Liver (tissue), 9 donors: ENCODE measurements around the gene SMIM1. TPM values are rescaled to one million over a fixed set of nuclear protein-coding genes. Genes with fewer than 3 reads are reported as not detected.

ENCODE experiments used
- DNase-seq: peaks from one replicate; pipeline ENCODE4 v3.0.0-alpha.2; 2017; ENCODE audit warnings: low spot score
- H3K27ac ChIP-seq, 2 donors: one replicate each; pipeline ENCODE4 v1.7.0; 2013; ENCODE audit warnings: inconsistent platforms in 2 of 2, low read length in 2 of 2, control low read depth in 1 of 2, low read depth in 1 of 2, mild to moderate bottlenecking in 1 of 2
- H3K27me3 ChIP-seq, 4 donors: one replicate each; pipeline versions ENCODE4 v1.6.1 to v1.7.0; 2013; ENCODE audit warnings: low read length in 3 of 4, inconsistent platforms in 1 of 4, mild to moderate bottlenecking in 1 of 4, moderate library complexity in 1 of 4; ENCODE audit not compliant: control insufficient read depth in 4 of 4, insufficient read depth in 4 of 4
- H3K36me3 ChIP-seq, 4 donors: one replicate each; pipeline versions ENCODE4 v1.6.1 to v1.7.0; 2013; ENCODE audit warnings: low read length in 3 of 4, mild to moderate bottlenecking in 3 of 4, low read depth in 1 of 4, moderate library complexity in 1 of 4; ENCODE audit not compliant: control insufficient read depth in 4 of 4, insufficient read depth in 3 of 4
- H3K4me1 ChIP-seq, 4 donors: one replicate each; pipeline versions ENCODE4 v1.6.1 to v1.7.0; 2013; ENCODE audit warnings: low read length in 3 of 4, mild to moderate bottlenecking in 3 of 4, moderate library complexity in 1 of 4; ENCODE audit not compliant: control insufficient read depth in 4 of 4, insufficient read depth in 4 of 4
- H3K4me3 ChIP-seq, 3 donors: one replicate each; pipeline versions ENCODE4 v1.6.1 to v1.7.0; 2013; ENCODE audit warnings: low read length in 3 of 3, control low read depth in 1 of 3, low read depth in 1 of 3, mild to moderate bottlenecking in 1 of 3
- H3K9ac ChIP-seq, 2 donors: one replicate each; pipeline ENCODE4 v1.7.0; 2013; ENCODE audit warnings: low read length in 2 of 2, mild to moderate bottlenecking in 2 of 2, moderate library complexity in 2 of 2, control low read depth in 1 of 2, low read depth in 1 of 2
- H3K9me3 ChIP-seq, 4 donors: one replicate each; pipeline versions ENCODE4 v1.6.1 to v1.7.0; 2013; ENCODE audit warnings: low read length in 3 of 4; ENCODE audit not compliant: control insufficient read depth in 4 of 4
- CTCF ChIP-seq: fragments of 150-350 bp; IDR thresholded peaks from 2 replicates; pipeline ENCODE4 v1.5.1; 2017; ENCODE audit warnings: improper control_type of control experiment, low read depth, low read length; ENCODE audit not compliant: missing input control
- EGR1 ChIP-seq, 2 donors: IDR thresholded peaks; 2 replicates each; pipeline ENCODE4 v1.6.1; 2016 to 2018; ENCODE audit warnings: antibody characterized with exemption in 2 of 2, low read depth in 2 of 2
- FOXA1 ChIP-seq: IDR thresholded peaks from 2 replicates; pipeline ENCODE4 v1.6.1; 2016; ENCODE audit warnings: antibody characterized with exemption
- FOXA2 ChIP-seq: IDR thresholded peaks from 2 replicates; pipeline ENCODE4 v1.6.1; 2016; ENCODE audit warnings: antibody characterized with exemption
- GABPA ChIP-seq, 2 donors: IDR thresholded peaks in 1 of 2; conservative IDR thresholded peaks in 1 of 2; 2 replicates each; pipeline ENCODE4 v1.6.1; 2016; ENCODE audit warnings: antibody characterized with exemption in 2 of 2, mild to moderate bottlenecking in 1 of 2, moderate library complexity in 1 of 2
- HNF4A ChIP-seq, 2 donors: conservative IDR thresholded peaks; 2 replicates each; pipeline ENCODE4 v1.6.1; 2016; ENCODE audit warnings: antibody characterized with exemption in 2 of 2, mild to moderate bottlenecking in 2 of 2
- HNF4G ChIP-seq: IDR thresholded peaks from 2 replicates; pipeline ENCODE4 v1.6.1; 2016; ENCODE audit warnings: antibody characterized with exemption
- JUND ChIP-seq, 2 donors: IDR thresholded peaks; 2 replicates each; pipeline ENCODE4 v1.6.1; 2016; ENCODE audit warnings: antibody characterized with exemption in 2 of 2
- MAX ChIP-seq: IDR thresholded peaks from 2 replicates; pipeline ENCODE4 v1.6.1; 2016; ENCODE audit warnings: antibody characterized with exemption
- NR2F2 ChIP-seq: IDR thresholded peaks from 2 replicates; pipeline ENCODE4 v1.6.1; 2016; ENCODE audit warnings: antibody characterized with exemption
- RAD21 ChIP-seq, 2 donors: IDR thresholded peaks; 2 replicates each; pipeline ENCODE4 v1.6.1; 2016; ENCODE audit warnings: antibody characterized with exemption in 2 of 2, mild to moderate bottlenecking in 2 of 2
- REST ChIP-seq: IDR thresholded peaks from 2 replicates; pipeline ENCODE4 v1.6.1; 2016; ENCODE audit warnings: antibody characterized with exemption, mild to moderate bottlenecking
- RXRA ChIP-seq, 2 donors: IDR thresholded peaks; 2 replicates each; pipeline ENCODE4 v1.6.1; 2017 to 2018; ENCODE audit warnings: antibody characterized with exemption in 2 of 2, mild to moderate bottlenecking in 1 of 2
- SP1 ChIP-seq: IDR thresholded peaks from 2 replicates; pipeline ENCODE4 v1.6.1; 2018; ENCODE audit warnings: antibody characterized with exemption, mild to moderate bottlenecking
- TAF1 ChIP-seq: conservative IDR thresholded peaks from 2 replicates; pipeline ENCODE4 v1.6.1; 2016; ENCODE audit warnings: antibody characterized with exemption, mild to moderate bottlenecking
- YY1 ChIP-seq: IDR thresholded peaks from 2 replicates; pipeline ENCODE4 v1.6.1; 2016; ENCODE audit warnings: antibody characterized with exemption, mild to moderate bottlenecking
- ZBTB33 ChIP-seq: IDR thresholded peaks from 2 replicates; pipeline ENCODE4 v1.6.1; 2016; ENCODE audit warnings: antibody characterized with exemption
- WGBS: extraction: QIAGEN DNeasy Blood & Tissue Kit; methylation state at CpG from one replicate; pipeline ENCODE4 v1.1.7; 2013; 5-methylcytosine and 5-hydroxymethylcytosine counted together
- polyA plus RNA-seq, 2 donors: library from polyadenylated mRNA; stranded (reverse) in 1 of 2; unstranded in 1 of 2; fragments of 200-250 nt in 1 of 2; fragments of >200 nt in 1 of 2; fragmentation: Nextera tagmentation in 1 of 2; extraction: Ambion mirVana in 1 of 2; gene quantifications; one replicate each; pipeline versions ENCODE4 v1.2.1 to v1.2.3, GENCODE V29; 2013 to 2015
- total RNA-seq, 2 donors: library from RNA; depleted of rRNA; stranded (reverse); fragments of >200 nt; gene quantifications; one replicate each; pipeline ENCODE4 v1.2.3, GENCODE V29; 2014
- TF ChIP-seq, protein P1 (sequence below): IDR thresholded peaks from 2 replicates; pipeline ENCODE4 v1.6.1; 2016; ENCODE audit warnings: antibody characterized with exemption
- donor health status: healthy.
- donor health status: healthy.
- donor health status: healthy.
- donor health status: healthy.
- donor health status: healthy.

SMIM1 gene
- total and polyA plus RNA-seq, 4 donors, result 1.8 to 82.9 (median 10.3) TPM

- 85% methylated on average over 6 of the region's 6 CpGs for WGBS
- Histone ChIP-seq H3K4me3 (no peak overlapping the region), H3K9me3 (no peaks in the 10 kb centered on the region), H3K36me3 (no peaks in the 10 kb centered on the region), H3K4me1 (no peaks in the 10 kb centered on the region), H3K9ac (no peak overlapping the region), H3K27ac (no peak overlapping the region), H3K27me3 (peaks cover 0 to 3% (median 0%) of the 10 kb centered on the region in 4 donors)
- no peak for TF ChIP-seq JUND (IDR thresholded peaks at IDR 0.05)
- TF ChIP-seq CTCF, result no peak
- no peak for TF ChIP-seq SP1
- no peak for TF ChIP-seq HNF4A (conservative IDR thresholded peaks at IDR 0.05)
- TF ChIP-seq GABPA (IDR thresholded peaks at IDR 0.05 in 1 of 2, conservative IDR thresholded peaks at IDR 0.05 in 1 of 2), result no peak
- no peak for TF ChIP-seq NR2F2
- TF ChIP-seq, protein P1, sequence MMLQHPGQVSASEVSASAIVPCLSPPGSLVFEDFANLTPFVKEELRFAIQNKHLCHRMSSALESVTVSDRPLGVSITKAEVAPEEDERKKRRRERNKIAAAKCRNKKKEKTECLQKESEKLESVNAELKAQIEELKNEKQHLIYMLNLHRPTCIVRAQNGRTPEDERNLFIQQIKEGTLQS, result no peak
- no peak for TF ChIP-seq RXRA (IDR thresholded peaks at IDR 0.05)
- no peak for TF ChIP-seq ZBTB33
- no peak for TF ChIP-seq REST
- no peak for TF ChIP-seq HNF4G
- no peak for TF ChIP-seq FOXA2
- no peak for TF ChIP-seq MAX
- no peak for TF ChIP-seq TAF1
- no peak for TF ChIP-seq FOXA1
- TF ChIP-seq YY1, result no peak
- no peak for TF ChIP-seq EGR1 (IDR thresholded peaks at IDR 0.05; ENCODE audit: low read depth in 2 of 2)
- no peak for TF ChIP-seq RAD21 (IDR thresholded peaks at IDR 0.05)
- DNase-seq, result no peak
Observed at GRCh38 chr1:3759164-3759563, 13.4 kb upstream of the SMIM1 start.
